Thoracic aorta (tissue), 2 donors: ENCODE measurements around the gene SRGAP1. TPM values are rescaled to one million over a fixed set of nuclear protein-coding genes. Genes with fewer than 3 reads are reported as not detected.

Experiments used
- ATAC-seq: fragments of 150-250 bp; one replicate; pipeline ENCODE4 v1.8.0; 2017; ENCODE audit warnings: low read depth; ENCODE audit not compliant: insufficient number of reproducible peaks, low FRiP score
- DNase-seq: peaks from one replicate; pipeline ENCODE4 v3.0.0-alpha.2; 2020; ENCODE audit warnings: low spot score
- H3K27ac ChIP-seq, 2 donors: fragments of 200-600 bp; sonication (generic); 1 replicate in 1 of 2; 2 replicates in 1 of 2; pipeline ENCODE4 v1.5.1; 2016; ENCODE audit warnings: mild to moderate bottlenecking in 2 of 2, moderate library complexity in 2 of 2
- H3K27me3 ChIP-seq: fragments of 200-600 bp; sonication (generic); replicated peaks from 2 replicates; pipeline ENCODE4 v1.6.0; 2016; ENCODE audit warnings: mild to moderate bottlenecking; ENCODE audit not compliant: insufficient read depth
- H3K36me3 ChIP-seq: fragments of 200-600 bp; sonication (generic); one replicate; pipeline ENCODE4 v1.5.1; 2016
- H3K4me1 ChIP-seq, 2 donors: fragments of 200-600 bp; sonication (generic); 1 replicate in 1 of 2; 2 replicates in 1 of 2; pipeline versions ENCODE4 v1.5.1 to v1.6.0; 2016; ENCODE audit warnings: low read depth in 2 of 2, mild to moderate bottlenecking in 1 of 2; ENCODE audit not compliant: control insufficient read depth in 1 of 2
- H3K4me3 ChIP-seq: fragments of 200-600 bp; sonication (generic); 2 replicates; pipeline ENCODE4 v1.5.1; 2016; ENCODE audit warnings: mild to moderate bottlenecking
- H3K9me3 ChIP-seq: fragments of 200-600 bp; sonication (generic); 2 replicates; pipeline ENCODE4 v1.5.1; 2016
- CTCF ChIP-seq: fragments of 200-600 bp; sonication (generic); IDR thresholded peaks from one replicate; pipeline ENCODE4 v1.5.1; 2019; ENCODE audit warnings: antibody characterized with exemption
- total RNA-seq, 2 donors: library from RNA; depleted of rRNA; stranded (reverse); fragments of >200 nt; gene quantifications; one replicate each; pipeline versions ENCODE4 v1.1.0 to v1.2.3, GENCODE V29; 2016

SRGAP1 gene
- total RNA-seq, 2 donors from 2014 or later, result 7.9 to 24.1 TPM

- Histone ChIP-seq H3K27me3 (no peaks in the 10 kb centered on the region), H3K36me3 (no peaks in the 10 kb centered on the region), H3K4me3 (no peak overlapping the region), H3K27ac (no peak overlapping the region), H3K4me1 (peaks cover 5% of the 10 kb centered on the region in 2 donors), H3K9me3 (no peaks in the 10 kb centered on the region)
- no peak for ATAC-seq
- no peak for DNase-seq
- no peak for TF ChIP-seq CTCF
These were observed 87.2 kb downstream of the SRGAP1 start for GRCh38 chr12:63931703-63932102.

GRCh38 chr12:63934936-63935335, 90.4 kb downstream of the SRGAP1 start:
- Histone ChIP-seq H3K27ac (no peak overlapping the region), H3K27me3 (no peaks in the 10 kb centered on the region), H3K4me1 (peaks cover 5% of the 10 kb centered on the region in 2 donors), H3K36me3 (no peaks in the 10 kb centered on the region), H3K9me3 (no peaks in the 10 kb centered on the region), H3K4me3 (no peak overlapping the region)
- ATAC-seq (no peak), DNase-seq (no peak)
- TF ChIP-seq CTCF, result no peak

GRCh38 chr12:63935361-63935760, 90.9 kb downstream of the SRGAP1 start:
- Histone ChIP-seq H3K27me3 (no peaks in the 10 kb centered on the region), H3K4me1 (peaks cover 5% of the 10 kb centered on the region in 2 donors), H3K9me3 (no peaks in the 10 kb centered on the region), H3K27ac (no peak overlapping the region), H3K4me3 (no peak overlapping the region), H3K36me3 (no peaks in the 10 kb centered on the region)
- TF ChIP-seq CTCF, result no peak
- DNase-seq (no peak), ATAC-seq (no peak)

- Histone ChIP-seq H3K4me1 (peaks cover 9 to 11% of the 10 kb centered on the region in 2 donors), H3K4me3 (no peak overlapping the region), H3K27ac (no peak overlapping the region), H3K9me3 (no peaks in the 10 kb centered on the region), H3K27me3 (no peaks in the 10 kb centered on the region), H3K36me3 (no peaks in the 10 kb centered on the region)
- TF ChIP-seq CTCF, result no peak
- DNase-seq, result no peak
- no peak for ATAC-seq
These were observed 93.1 kb downstream of the SRGAP1 start for GRCh38 chr12:63937378-63938316.

- Histone ChIP-seq H3K4me3 (no peak overlapping the region), H3K27me3 (no peaks in the 10 kb centered on the region), H3K36me3 (no peaks in the 10 kb centered on the region), H3K27ac (no peak overlapping the region), H3K4me1 (peaks cover 6% of the 10 kb centered on the region in 2 donors), H3K9me3 (no peaks in the 10 kb centered on the region)
- no peak for TF ChIP-seq CTCF
- no peak for DNase-seq
- ATAC-seq, result no peak
These were observed 96.0 kb downstream of the SRGAP1 start for GRCh38 chr12:63940310-63941005.
